ENCODE measurements around the gene TTC28. TPM values are rescaled to one million over a fixed set of nuclear protein-coding genes. Genes with fewer than 3 reads are reported as not detected.

TTC28 gene
- total and polyA plus RNA-seq, 10 of the 15 experiments (the other 5 are each of a cell fraction or from before 2014, with no cell fraction given): 0.15 to 8.4 (median 1.4) TPM

DNA sequence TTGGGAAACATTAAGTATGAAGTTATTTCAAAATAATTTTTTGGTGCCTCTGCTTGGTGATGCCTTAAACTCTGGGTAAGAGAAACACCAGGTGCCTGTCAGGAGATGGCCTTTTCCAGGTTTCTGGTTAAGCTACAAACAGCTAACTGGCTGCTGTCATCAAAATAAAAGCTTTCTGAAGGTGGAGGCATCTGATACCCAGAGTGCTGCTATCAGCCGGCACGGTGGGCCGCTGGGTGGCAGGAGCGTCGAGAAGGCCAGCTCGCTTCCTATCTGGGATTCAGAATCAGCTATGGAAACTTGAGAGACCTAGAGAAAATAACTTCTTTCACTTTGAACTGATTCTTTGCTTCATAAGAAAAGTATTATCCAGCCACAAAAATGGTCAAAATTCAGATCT lies 679.8 kb downstream of the TTC28 start:
- no TSS peak for BruUV-seq (replicated peaks)
- Histone ChIP-seq H3K4me1 (ENCODE audit: control insufficient read depth, insufficient read depth, low read length) (no peaks in the 10 kb centered on the region), H3K27ac (ENCODE audit: control insufficient read depth, insufficient read depth) (no peak overlapping the region), H3K4me3 (no peak overlapping the region), H2AFZ (ENCODE audit: control insufficient read depth, low read depth, low read length) (no peak overlapping the region), H4K20me1 (ENCODE audit: control insufficient read depth, insufficient read depth) (no peaks in the 10 kb centered on the region; the same call in 1 of the 2 replicates), H3K4me2 (ENCODE audit: control insufficient read depth, insufficient read depth) (no peak overlapping the region), H3K9ac (ENCODE audit: control insufficient read depth, insufficient read depth, low read length) (no peak overlapping the region), H3K36me3 (ENCODE audit: control insufficient read depth in 2 of 2, insufficient read depth in 2 of 2, low read length in 1 of 2) (no peaks in the 10 kb centered on the region), H3K9me3 (replicated peaks; ENCODE audit: control insufficient read depth, insufficient read depth, low read length) (no peaks in the 10 kb centered on the region), H3K79me2 (ENCODE audit: control insufficient read depth, insufficient read depth, low read length) (no peaks in the 10 kb centered on the region), H3K27me3 (replicated peaks in 1 of 2; ENCODE audit: control insufficient read depth in 2 of 2, insufficient read depth in 2 of 2, low read length in 1 of 2) (no peaks in the 10 kb centered on the region)
- POLR2A ChIA-PET: no interaction called here
- DNase-seq (ENCODE audit: low read depth, low spot score) (no peak), ATAC-seq (no peak), FAIRE-seq (no peak)
- TF ChIP-seq ZSCAN29 (IDR thresholded peaks at IDR 0.05): no peak
- TF ChIP-seq SMARCA5 (IDR thresholded peaks at IDR 0.05): no peak
- TF ChIP-seq, protein P1, sequence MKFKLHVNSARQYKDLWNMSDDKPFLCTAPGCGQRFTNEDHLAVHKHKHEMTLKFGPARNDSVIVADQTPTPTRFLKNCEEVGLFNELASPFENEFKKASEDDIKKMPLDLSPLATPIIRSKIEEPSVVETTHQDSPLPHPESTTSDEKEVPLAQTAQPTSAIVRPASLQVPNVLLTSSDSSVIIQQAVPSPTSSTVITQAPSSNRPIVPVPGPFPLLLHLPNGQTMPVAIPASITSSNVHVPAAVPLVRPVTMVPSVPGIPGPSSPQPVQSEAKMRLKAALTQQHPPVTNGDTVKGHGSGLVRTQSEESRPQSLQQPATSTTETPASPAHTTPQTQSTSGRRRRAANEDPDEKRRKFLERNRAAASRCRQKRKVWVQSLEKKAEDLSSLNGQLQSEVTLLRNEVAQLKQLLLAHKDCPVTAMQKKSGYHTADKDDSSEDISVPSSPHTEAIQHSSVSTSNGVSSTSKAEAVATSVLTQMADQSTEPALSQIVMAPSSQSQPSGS (IDR thresholded peaks at IDR 0.05; ENCODE audit: low read length): no peak
- TF ChIP-seq ZNF274 (IDR thresholded peaks at IDR 0.05; ENCODE audit: insufficient read depth, insufficient read length): no peak
- TF ChIP-seq ETV6 (conservative IDR thresholded peaks at IDR 0.05 in 1 of 2, IDR thresholded peaks at IDR 0.05 in 1 of 2; ENCODE audit: borderline replicate concordance in 1 of 2, low read depth in 1 of 2): no peak
- TF ChIP-seq PAX5 (IDR thresholded peaks at IDR 0.05; ENCODE audit: borderline replicate concordance, low read depth, low read length): no peak
- TF ChIP-seq TCF12 (IDR thresholded peaks at IDR 0.05; ENCODE audit: low read depth, low read length): no peak
- no peak for TF ChIP-seq RCOR1 (conservative IDR thresholded peaks at IDR 0.05; ENCODE audit: low read depth, low read length)
- no peak for TF ChIP-seq SREBF2 (IDR thresholded peaks at IDR 0.05; ENCODE audit: low read length)
- TF ChIP-seq MXI1 (IDR thresholded peaks at IDR 0.05; ENCODE audit: low read depth, low read length): no peak
- no peak for TF ChIP-seq ZNF622 (IDR thresholded peaks at IDR 0.05)
- no peak for TF ChIP-seq MEF2B (IDR thresholded peaks at IDR 0.05; ENCODE audit: partially characterized antibody, poor library complexity, severe bottlenecking)
- no peak for TF ChIP-seq MYB (IDR thresholded peaks at IDR 0.05; ENCODE audit: borderline replicate concordance, low read depth, low read length)
- in situ Hi-C loops (cut with MboI) (loop anchor here (10.0 to 25.0 kb wide), 2 partner anchors 595 to 1238 kb away; no protein-coding TSS in a partner anchor), intact Hi-C loops (cut with micrococcal nuclease; ENCODE audit: unreplicated experiment) (no loop called here)
- SMC1A ChIA-PET (ENCODE audit: uncharacterized antibody, unreplicated experiment): no interaction called here
- CTCF ChIA-PET: interaction anchor here (1.3 to 1.6 kb wide), 2 partner anchors 32 to 118 kb away, joined by 4 read pairs; no protein-coding TSS in a partner anchor
- RAD21 ChIA-PET (ENCODE audit: unreplicated experiment): no interaction called here
- 79% methylated on average over 6 of the region's 6 CpGs for WGBS (ENCODE audit: insufficient coverage, insufficient replicate concordance, low lambda C conversion rate, missing lambda C conversion rate)

Data from GM12878 (cell line).